Upper lobe of left lung (tissue), 6 donors: ENCODE measurements around the gene SNTB2. TPM values are rescaled to one million over a fixed set of nuclear protein-coding genes. Genes with fewer than 3 reads are reported as not detected.

Experiments
- ATAC-seq, 2 donors: fragments of 200-7000 bp; cut with Tn5 transposase; one replicate each; pipeline ENCODE4 v1.9.1; 2022; ENCODE audit warnings: mild to moderate bottlenecking in 2 of 2, moderate library complexity in 2 of 2; ENCODE audit not compliant: low FRiP score in 2 of 2
- DNase-seq, 2 donors: peaks; one replicate each; pipeline ENCODE4 v3.0.0-alpha.2; 2019 to 2020
- H3K27ac ChIP-seq, 4 donors: fragments of 200-600 bp; sonication (generic); one replicate each; pipeline ENCODE4 v1.5.1; 2016 to 2019
- H3K27me3 ChIP-seq, 4 donors: fragments of 200-600 bp; sonication (generic); one replicate each; pipeline ENCODE4 v1.5.1; 2017 to 2019
- H3K36me3 ChIP-seq, 4 donors: fragments of 200-600 bp; sonication (generic); one replicate each; pipeline ENCODE4 v1.5.1; 2016 to 2019
- H3K4me1 ChIP-seq, 4 donors: fragments of 200-600 bp; sonication (generic); one replicate each; pipeline ENCODE4 v1.5.1; 2018 to 2019
- H3K4me3 ChIP-seq, 4 donors: fragments of 200-600 bp; sonication (generic); one replicate each; pipeline ENCODE4 v1.5.1; 2017 to 2019; ENCODE audit warnings: mild to moderate bottlenecking in 2 of 4, moderate library complexity in 1 of 4
- H3K9me3 ChIP-seq, 4 donors: fragments of 200-600 bp; sonication (generic); one replicate each; pipeline ENCODE4 v1.5.1; 2018 to 2019
- CTCF ChIP-seq, 6 experiments: fragments of 450-650 bp in 4 of 6; fragments of 200-600 bp in 2 of 6; sonication (generic) in 2 of 6; IDR thresholded peaks; one replicate each; pipeline ENCODE4 v1.5.1; 2016 to 2019; ENCODE audit warnings: antibody characterized with exemption in 6 of 6
- EP300 ChIP-seq, 4 donors: sonication (generic); formaldehyde crosslinking; IDR thresholded peaks; one replicate each; pipeline ENCODE4 v1.5.1; 2017; ENCODE audit warnings: antibody characterized with exemption in 4 of 4, control low read depth in 2 of 4
- POLR2A ChIP-seq, 4 donors: fragments of 450-650 bp; IDR thresholded peaks; one replicate each; pipeline ENCODE4 v1.5.1; 2016 to 2017; ENCODE audit warnings: antibody characterized with exemption in 4 of 4, mild to moderate bottlenecking in 2 of 4
- POLR2AphosphoS5 ChIP-seq, 2 donors: sonication (generic); formaldehyde crosslinking; IDR thresholded peaks; one replicate each; pipeline ENCODE4 v1.5.1; 2017; ENCODE audit warnings: antibody characterized with exemption in 2 of 2
- WGBS, 2 donors: methylation state at CpG; one replicate each; pipeline ENCODE4 v1.1.5; 2017 to 2018; 5-methylcytosine and 5-hydroxymethylcytosine counted together
- total RNA-seq, 6 donors: library from RNA; depleted of rRNA in 4 of 6; stranded (reverse); fragments of >200 nt in 4 of 6; gene quantifications; one replicate each; pipeline versions ENCODE4 v1.1.0 to v1.2.1, GENCODE V29; 2016 to 2021
- donor health status: DM: no; HTN: no; CAD: no; lungs with moderate emphysema.
- donor health status: DM: no; HTN: yes; CAD: no; lungs with severe emphysema.

Gene SNTB2
- total RNA-seq, 6 donors from 2014 or later: 24.1 to 41.2 (median 30.5) TPM

GRCh38 chr16:69311533-69312387, 124.8 kb downstream of the SNTB2 start:
- 3 to 5% methylated on average over 12 to 28 of the region's 59 CpGs for WGBS, 2 donors
- ATAC-seq: peak; percentile 23 to 69
- Histone ChIP-seq H3K4me3 (peak overlapping the region; percentile 82 to 99 (median 92)), H3K27ac (peak overlapping the region; percentile 89 to 94 (median 92)), H3K36me3 (peaks cover 5 to 28% (median 25%) of the 10 kb centered on the region in 4 donors), H3K9me3 (no peaks in the 10 kb centered on the region), H3K27me3 (no peaks in the 10 kb centered on the region), H3K4me1 (peaks cover 13 to 32% (median 18%) of the 10 kb centered on the region in 4 donors)
- TF ChIP-seq EP300 (IDR thresholded peaks at IDR 0.05) (no peak), POLR2AphosphoS5 (IDR thresholded peaks at IDR 0.05) (no peak), POLR2A (IDR thresholded peaks at IDR 0.05) (no peak), CTCF (IDR thresholded peaks at IDR 0.05) (no peak)
- DNase-seq: peak in 1 of 2 donors; percentile 54

- peaks cover 10 to 45% (median 40%) of the 10 kb centered on the region in 4 donors for H3K36me3 ChIP-seq
- H3K4me1 ChIP-seq: peaks cover 13 to 32% (median 18%) of the 10 kb centered on the region in 4 donors
These were observed 126.5 kb downstream of the SNTB2 start for GRCh38 chr16:69313469-69313868.

GRCh38 chr16:69314534-69314933, 127.6 kb downstream of the SNTB2 start:
- peaks cover 19 to 56% (median 51%) of the 10 kb centered on the region in 4 donors for H3K36me3 ChIP-seq

More at GRCh38 chr16:69313469-69313868, 126.5 kb downstream of the SNTB2 start:
- DNase-seq: no peak
- 95% methylated on average over 5 of the region's 5 CpGs for WGBS, 2 donors
- no peaks in the 10 kb centered on the region for H3K27me3 ChIP-seq
- TF ChIP-seq POLR2A (IDR thresholded peaks at IDR 0.05) (no peak), EP300 (IDR thresholded peaks at IDR 0.05) (no peak), CTCF (IDR thresholded peaks at IDR 0.05) (no peak), POLR2AphosphoS5 (IDR thresholded peaks at IDR 0.05) (no peak)
- ATAC-seq: no peak
- no peak overlapping the region for H3K27ac ChIP-seq
- H3K4me3 ChIP-seq: no peak overlapping the region
- no peaks in the 10 kb centered on the region for H3K9me3 ChIP-seq

GRCh38 chr16:69315486-69316311, 128.7 kb downstream of the SNTB2 start:
- Histone ChIP-seq H3K36me3 (peaks cover 30 to 67% (median 63%) of the 10 kb centered on the region in 4 donors), H3K27ac (no peak overlapping the region), H3K4me1 (peaks cover 7 to 27% (median 15%) of the 10 kb centered on the region in 4 donors), H3K4me3 (no peak overlapping the region), H3K9me3 (no peaks in the 10 kb centered on the region), H3K27me3 (no peaks in the 10 kb centered on the region)
- no peak for DNase-seq
- no peak for TF ChIP-seq POLR2A (IDR thresholded peaks at IDR 0.05)
- no peak for TF ChIP-seq EP300 (IDR thresholded peaks at IDR 0.05)
- TF ChIP-seq CTCF (IDR thresholded peaks at IDR 0.05): no peak
- no peak for TF ChIP-seq POLR2AphosphoS5 (IDR thresholded peaks at IDR 0.05)
- no peak for ATAC-seq
- WGBS, 2 donors: 90 to 93% methylated on average over 30 of the region's 30 CpGs

More at GRCh38 chr16:69314534-69314933, 127.6 kb downstream of the SNTB2 start:
- no peak for TF ChIP-seq EP300 (IDR thresholded peaks at IDR 0.05)
- TF ChIP-seq CTCF (IDR thresholded peaks at IDR 0.05): no peak
- TF ChIP-seq POLR2AphosphoS5 (IDR thresholded peaks at IDR 0.05): no peak
- no peak for TF ChIP-seq POLR2A (IDR thresholded peaks at IDR 0.05)
- H3K4me3 ChIP-seq: no peak overlapping the region
- DNase-seq (no peak), ATAC-seq (no peak)
- WGBS, 2 donors: 86 to 90% methylated on average over 11 of the region's 11 CpGs
- no peaks in the 10 kb centered on the region for H3K27me3 ChIP-seq
- peaks cover 13 to 32% (median 18%) of the 10 kb centered on the region in 4 donors for H3K4me1 ChIP-seq
- no peak overlapping the region for H3K27ac ChIP-seq
- H3K9me3 ChIP-seq: no peaks in the 10 kb centered on the region
